AG04449 (cell line): ENCODE measurements around the gene CEP41.

Source experiments
- CTCF ChIA-PET: fragments of 350-600 bp; formaldehyde crosslinking; extraction: SDS; loops from one replicate; lab custom pipeline; 2021; ENCODE audit warnings: antibody characterized with exemption; lab: Yijun Ruan, JAX
- POLR2A ChIA-PET: fragments of 400-600, 350-600 bp; formaldehyde crosslinking; extraction: SDS; loops from one replicate; lab custom pipeline; 2020; ENCODE audit warnings: antibody characterized with exemption, inconsistent platforms; lab: Yijun Ruan, JAX
- DNase-seq: peaks from one replicate; pipeline ENCODE4 v3.0.0-alpha.2; 2010; ENCODE audit warnings: low read depth, low spot score
- H3K4me3 ChIP-seq: 2 replicates; pipeline ENCODE4 v1.5.1; 2011; ENCODE audit warnings: low read depth, mild to moderate bottlenecking, control low read depth, low read length
- CTCF ChIP-seq: IDR thresholded peaks from one replicate; pipeline ENCODE4 v1.5.1; 2011; ENCODE audit warnings: mild to moderate bottlenecking, moderate library complexity, low read length, control low read depth, inconsistent platforms; ENCODE audit not compliant: insufficient read depth; ENCODE audit errors: missing control alignments

Gene CEP41

GRCh38 chr7:130397758-130398073 lies 43.1 kb downstream of the CEP41 start:
- POLR2A ChIA-PET, result no interaction called here
- DNase-seq, result no peak
- H3K4me3 ChIP-seq, result no peak overlapping the region
- CTCF ChIA-PET, result no interaction called here
- no peak for TF ChIP-seq CTCF

GRCh38 chr7:130397051-130397757 lies 43.6 kb downstream of the CEP41 start:
- H3K4me3 ChIP-seq, result no peak overlapping the region
- TF ChIP-seq CTCF, result no peak
- DNase-seq, result peak; percentile 57
- POLR2A ChIA-PET, result no interaction called here
- CTCF ChIA-PET, result no interaction called here

GRCh38 chr7:130396109-130396508 lies 44.7 kb downstream of the CEP41 start:
- H3K4me3 ChIP-seq, result no peak overlapping the region
- TF ChIP-seq CTCF, result no peak
- CTCF ChIA-PET, result no interaction called here
- DNase-seq, result no peak
- POLR2A ChIA-PET, result no interaction called here

GRCh38 chr7:130395421-130395820 lies 45.4 kb downstream of the CEP41 start:
- no peak overlapping the region for H3K4me3 ChIP-seq
- no peak for DNase-seq
- no peak for TF ChIP-seq CTCF
- POLR2A ChIA-PET, result no interaction called here
- CTCF ChIA-PET, result no interaction called here

GRCh38 chr7:130394421-130395195 lies 46.2 kb downstream of the CEP41 start:
- ChIA-PET CTCF (no interaction called here), POLR2A (no interaction called here)

More at GRCh38 chr7:130394421-130395195, 46.2 kb downstream of the CEP41 start:
- no peak for TF ChIP-seq CTCF
- DNase-seq, result no peak
- no peak overlapping the region for H3K4me3 ChIP-seq
